Measurements from ENCODE around the gene ANKRD11. TPM values are rescaled to one million over a fixed set of nuclear protein-coding genes. Genes with fewer than 3 reads are reported as not detected.

The ANKRD11 gene
- total and polyA plus RNA-seq, 8 donors: 43.9 to 74.0 (median 46.2) TPM

DNA sequence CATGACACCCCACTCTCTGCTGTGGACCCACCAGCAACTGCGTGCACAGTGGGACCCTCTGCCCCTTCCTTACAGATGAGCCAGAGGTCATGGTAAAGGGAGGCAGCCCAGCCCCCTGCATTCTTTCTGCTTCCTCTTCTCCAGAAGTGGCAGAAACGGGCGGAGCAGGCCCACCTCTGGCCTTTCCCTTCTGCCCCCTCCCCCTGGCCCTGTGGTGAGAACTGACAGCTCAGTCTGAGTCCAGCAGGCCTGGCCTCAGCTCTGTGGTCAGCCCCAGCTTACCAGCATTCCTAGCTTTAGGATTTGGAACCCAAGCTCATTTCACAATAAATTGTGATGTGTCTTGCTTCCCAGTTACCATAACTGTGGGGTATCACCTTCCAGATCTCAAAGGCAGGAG lies 4.8 kb upstream of the ANKRD11 start:
- no peaks in the 10 kb centered on the region for H3K27me3 ChIP-seq
- WGBS, 2 donors: 72 to 84% methylated on average over 3 of the region's 3 CpGs
- TF ChIP-seq, protein P1, sequence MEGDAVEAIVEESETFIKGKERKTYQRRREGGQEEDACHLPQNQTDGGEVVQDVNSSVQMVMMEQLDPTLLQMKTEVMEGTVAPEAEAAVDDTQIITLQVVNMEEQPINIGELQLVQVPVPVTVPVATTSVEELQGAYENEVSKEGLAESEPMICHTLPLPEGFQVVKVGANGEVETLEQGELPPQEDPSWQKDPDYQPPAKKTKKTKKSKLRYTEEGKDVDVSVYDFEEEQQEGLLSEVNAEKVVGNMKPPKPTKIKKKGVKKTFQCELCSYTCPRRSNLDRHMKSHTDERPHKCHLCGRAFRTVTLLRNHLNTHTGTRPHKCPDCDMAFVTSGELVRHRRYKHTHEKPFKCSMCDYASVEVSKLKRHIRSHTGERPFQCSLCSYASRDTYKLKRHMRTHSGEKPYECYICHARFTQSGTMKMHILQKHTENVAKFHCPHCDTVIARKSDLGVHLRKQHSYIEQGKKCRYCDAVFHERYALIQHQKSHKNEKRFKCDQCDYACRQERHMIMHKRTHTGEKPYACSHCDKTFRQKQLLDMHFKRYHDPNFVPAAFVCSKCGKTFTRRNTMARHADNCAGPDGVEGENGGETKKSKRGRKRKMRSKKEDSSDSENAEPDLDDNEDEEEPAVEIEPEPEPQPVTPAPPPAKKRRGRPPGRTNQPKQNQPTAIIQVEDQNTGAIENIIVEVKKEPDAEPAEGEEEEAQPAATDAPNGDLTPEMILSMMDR (IDR thresholded peaks at IDR 0.05): no peak
- no peaks in the 10 kb centered on the region for H3K9me3 ChIP-seq
- no peak overlapping the region for H3K4me3 ChIP-seq
- DNase-seq (no peak), ATAC-seq (no peak), FAIRE-seq (no peak)
- no peak overlapping the region for H3K27ac ChIP-seq
- peaks cover 5 to 12% (median 7%) of the 10 kb centered on the region in 3 donors for H3K4me1 ChIP-seq
- intact Hi-C loops (cut with DNase I): no loop called here
- no peaks in the 10 kb centered on the region for H3K36me3 ChIP-seq

DNA sequence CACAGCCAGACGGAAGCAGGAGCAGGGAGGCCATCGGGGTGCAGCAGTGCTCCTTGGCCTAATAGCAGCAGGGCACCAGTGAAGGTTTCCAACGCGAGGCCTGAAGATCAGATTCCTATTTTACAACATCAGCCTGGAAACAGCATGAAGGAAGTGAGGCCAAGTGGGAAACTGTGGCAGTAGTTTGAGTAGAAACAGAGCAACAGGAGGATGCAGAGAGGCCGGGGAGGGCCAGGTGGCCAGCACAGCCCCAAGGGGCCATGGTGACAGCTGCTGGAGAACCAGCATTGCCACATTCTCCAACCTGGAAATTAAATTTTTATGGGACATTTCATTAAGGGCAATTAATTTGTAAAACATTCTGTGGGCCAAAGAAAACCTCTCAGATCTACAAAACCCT lies 3.4 kb upstream of the ANKRD11 start:
- peaks cover 5 to 13% (median 8%) of the 10 kb centered on the region in 3 donors for H3K4me1 ChIP-seq
- H3K27ac ChIP-seq: no peak overlapping the region
- H3K27me3 ChIP-seq: no peaks in the 10 kb centered on the region
- no peak for DNase-seq
- no peaks in the 10 kb centered on the region for H3K9me3 ChIP-seq
- no peak for ATAC-seq
- no peak for FAIRE-seq
- WGBS, 2 donors: 81 to 84% methylated on average over 5 of the region's 5 CpGs
- TF ChIP-seq, protein P1 (IDR thresholded peaks at IDR 0.05): no peak
- intact Hi-C loops (cut with DNase I): no loop called here
- no peak overlapping the region for H3K4me3 ChIP-seq
- H3K36me3 ChIP-seq: no peaks in the 10 kb centered on the region

DNA sequence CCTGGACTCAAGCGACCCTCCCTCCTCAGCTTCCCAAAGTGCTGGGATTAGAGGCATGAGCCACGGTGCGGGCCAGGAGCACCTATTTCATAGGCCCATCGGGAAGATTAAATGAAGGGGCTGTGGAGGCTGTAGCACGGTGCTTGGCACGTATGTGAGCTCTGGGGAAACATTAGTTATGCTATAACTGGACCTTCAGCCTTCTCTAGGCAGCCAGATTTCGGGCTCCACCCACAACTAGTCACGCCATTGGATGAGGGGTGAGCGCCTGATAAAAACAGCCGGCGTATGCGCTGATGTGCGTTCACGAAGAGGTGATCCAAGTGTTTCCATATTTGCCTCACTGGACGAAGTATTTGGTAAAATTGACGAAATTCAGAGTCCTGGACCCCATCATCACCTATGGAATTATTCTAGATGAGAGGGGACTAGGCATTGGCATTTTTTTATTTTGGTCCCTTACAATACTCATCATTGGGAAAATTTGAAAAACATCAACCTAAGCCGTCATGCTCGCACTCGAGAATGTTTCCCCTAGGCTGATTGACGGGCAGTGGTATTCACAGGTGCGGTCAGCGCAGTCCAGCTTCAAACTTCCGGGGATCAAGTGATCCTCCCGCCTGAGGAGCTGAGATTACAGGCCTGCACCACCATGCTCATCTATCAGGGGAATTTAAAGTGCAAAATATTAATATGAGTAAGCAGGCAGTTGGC lies 1.8 kb upstream of the ANKRD11 start:
- Histone ChIP-seq H3K36me3 (no peaks in the 10 kb centered on the region), H3K27ac (no peak overlapping the region), H3K4me1 (peaks cover 9 to 25% (median 18%) of the 10 kb centered on the region in 3 donors), H3K9me3 (no peaks in the 10 kb centered on the region), H3K27me3 (no peaks in the 10 kb centered on the region), H3K4me3 (peak overlapping the region in 2 of 4 donors; percentile 90 to 91)
- DNase-seq: no peak
- ATAC-seq: no peak
- no peak for FAIRE-seq
- WGBS, 2 donors: 70 to 80% methylated on average over 24 of the region's 24 CpGs
- TF ChIP-seq, protein P1 (IDR thresholded peaks at IDR 0.05): no peak
- intact Hi-C loops (cut with DNase I): no loop called here

DNA sequence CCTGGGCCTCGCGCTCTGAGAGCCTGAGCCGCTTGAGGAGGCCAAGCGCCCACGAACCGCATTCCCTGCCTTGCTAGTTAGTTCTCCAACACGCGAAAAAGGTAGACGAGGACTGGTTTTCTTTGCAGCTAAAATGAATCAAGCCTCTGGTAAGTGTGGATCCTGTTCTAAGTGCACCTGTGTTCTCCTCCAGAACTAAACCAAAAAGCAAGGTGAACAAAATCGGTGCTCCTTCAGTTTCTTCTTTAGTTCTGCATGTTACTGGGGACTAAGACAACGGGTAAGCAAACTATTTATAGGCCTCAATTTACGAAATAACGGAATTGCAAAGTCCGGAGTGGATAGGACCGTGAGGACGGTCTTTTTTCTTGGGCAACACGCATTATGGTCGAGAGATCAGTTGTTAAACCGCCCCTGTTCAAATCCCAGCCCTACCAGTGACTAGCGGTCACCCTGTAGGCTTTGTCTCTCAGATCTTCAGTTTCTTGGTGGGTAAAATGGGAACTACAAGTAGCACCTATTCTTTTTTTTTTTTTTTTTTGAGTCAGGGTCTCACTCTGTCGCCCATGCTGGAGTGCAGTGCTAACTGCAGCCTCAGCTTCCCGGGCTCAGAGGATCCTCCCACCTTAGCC lies 993 bp upstream of the ANKRD11 start:
- 2 to 4% methylated on average over 22 of the region's 22 CpGs for WGBS, 2 donors
- ATAC-seq: no peak
- Histone ChIP-seq H3K27ac (peak overlapping the region; percentile 88 to 94 (median 94)), H3K4me3 (peak overlapping the region; percentile 89 to 97 (median 90)), H3K9me3 (no peaks in the 10 kb centered on the region), H3K4me1 (peaks cover 9 to 25% (median 18%) of the 10 kb centered on the region in 3 donors), H3K36me3 (no peaks in the 10 kb centered on the region), H3K27me3 (no peaks in the 10 kb centered on the region)
- no peak for FAIRE-seq
- TF ChIP-seq, protein P1 (IDR thresholded peaks at IDR 0.05): no peak
- DNase-seq: no peak
- intact Hi-C loops (cut with DNase I): no loop called here

Measured in pancreas (tissue), 10 donors.